ENCODE data around the gene LILRA6. TPM values are rescaled to one million over a fixed set of nuclear protein-coding genes. Genes with fewer than 3 reads are reported as not detected.

Gene LILRA6
- total and polyA plus RNA-seq, 10 of the 15 experiments (the other 5 are each of a cell fraction or from before 2014, with no cell fraction given): 0.04 to 1.7 (median 0.09) TPM; not detected in 2

- ChIA-PET SMC1A (ENCODE audit: uncharacterized antibody, unreplicated experiment) (interaction anchor here (1.0 to 1.2 kb wide), 2 partner anchors 12 to 14 kb away, joined by 3 to 4 read pairs; no protein-coding TSS in a partner anchor), POLR2A (interaction anchor here (0.5 to 2.2 kb wide), 3 partner anchors 17 to 1305 kb away, joined by 3 to 12 read pairs (median 3); partner anchors contain the start of genes MBOAT7 and TSEN34), RAD21 (ENCODE audit: unreplicated experiment) (interaction anchor here (1.5 kb wide), 1 partner anchor 20 kb away, joined by 4 read pairs; no protein-coding TSS in a partner anchor), CTCF (no interaction called here)
- DNase-seq (ENCODE audit: low read depth, low spot score) (no peak), ATAC-seq (peak; percentile 3), FAIRE-seq (no peak)
- TF ChIP-seq RBBP5 (conservative IDR thresholded peaks at IDR 0.05) (no peak), E4F1 (IDR thresholded peaks at IDR 0.05; ENCODE audit: borderline replicate concordance, partially characterized antibody) (no peak), NFYA (IDR thresholded peaks at IDR 0.05; ENCODE audit: borderline replicate concordance, low read depth, low read length) (no peak)
- BruUV-seq (replicated peaks): no TSS peak
- 0 out of 2 replicates have a peak overlapping the region, but pooled peaks have one; percentile 2 for H3K4me2 ChIP-seq (ENCODE audit: control insufficient read depth, insufficient read depth)
- H3K27me3 ChIP-seq (replicated peaks in 1 of 2; ENCODE audit: control insufficient read depth in 2 of 2, insufficient read depth in 2 of 2, low read length in 1 of 2): no peaks in the 10 kb centered on the region
- WGBS (ENCODE audit: insufficient coverage, insufficient replicate concordance, low lambda C conversion rate, missing lambda C conversion rate): 55% methylated on average over 8 of the region's 8 CpGs
- peaks cover 12% of the 10 kb centered on the region for H4K20me1 ChIP-seq (ENCODE audit: control insufficient read depth, insufficient read depth)
- in situ Hi-C loops (cut with MboI): no loop called here
- intact Hi-C loops (cut with micrococcal nuclease; ENCODE audit: unreplicated experiment): no loop called here
- H3K4me3 ChIP-seq: no peak overlapping the region
- H3K27ac ChIP-seq (ENCODE audit: control insufficient read depth, insufficient read depth): peak overlapping the region; percentile 10; the same call in 1 of the 2 replicates
- H3K79me2 ChIP-seq (ENCODE audit: control insufficient read depth, insufficient read depth, low read length): peaks cover 29% of the 10 kb centered on the region
- H3K4me1 ChIP-seq (ENCODE audit: control insufficient read depth, insufficient read depth, low read length): peaks cover 58% of the 10 kb centered on the region
- H3K36me3 ChIP-seq (ENCODE audit: control insufficient read depth in 2 of 2, insufficient read depth in 2 of 2, low read length in 1 of 2): peaks cover 19 to 22% of the 10 kb centered on the region in 2 experiments
- H3K9me3 ChIP-seq (replicated peaks; ENCODE audit: control insufficient read depth, insufficient read depth, low read length): no peaks in the 10 kb centered on the region
- H3K9ac ChIP-seq (ENCODE audit: control insufficient read depth, insufficient read depth, low read length): no peak overlapping the region
- H2AFZ ChIP-seq (ENCODE audit: control insufficient read depth, low read depth, low read length): no peak overlapping the region
Measured at GRCh38 chr19:54208784-54209057, 33.9 kb downstream of the LILRA6 start.
